GM10266 (cell line): ENCODE results near the gene TMIGD1.

Experiments used
- DNase-seq: peaks from one replicate; pipeline ENCODE4 v3.0.0; 2012; ENCODE audit errors: extremely low spot score
- TF ChIP-seq, protein P1 (sequence below): IDR thresholded peaks from 2 replicates; pipeline ENCODE4 v1.5.1; 2012; ENCODE audit warnings: mild to moderate bottlenecking, low read depth; ENCODE audit not compliant: control insufficient read depth, insufficient read depth; ENCODE audit errors: missing control alignments

Gene TMIGD1

DNA sequence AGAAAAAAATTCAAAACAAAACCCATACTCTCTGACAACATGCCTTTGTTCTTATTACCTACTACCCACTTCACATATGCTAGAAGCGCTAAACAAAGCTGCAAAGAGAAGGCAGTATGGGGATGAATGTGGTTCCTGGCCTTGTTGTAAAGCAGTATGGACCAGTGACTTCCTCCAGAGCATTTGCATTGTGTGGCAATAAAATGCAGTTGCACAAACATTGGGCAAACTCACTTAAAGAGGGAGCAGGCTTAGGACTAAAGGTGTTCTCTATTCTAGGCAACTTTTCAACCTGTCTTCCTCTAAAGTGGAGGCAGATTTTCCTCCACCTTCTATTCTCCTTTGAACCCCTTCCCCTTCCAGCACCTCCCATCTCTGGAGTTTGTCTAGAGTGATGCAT, 17.1 kb downstream of the TMIGD1 start:
- no peak for DNase-seq
- TF ChIP-seq, protein P1, sequence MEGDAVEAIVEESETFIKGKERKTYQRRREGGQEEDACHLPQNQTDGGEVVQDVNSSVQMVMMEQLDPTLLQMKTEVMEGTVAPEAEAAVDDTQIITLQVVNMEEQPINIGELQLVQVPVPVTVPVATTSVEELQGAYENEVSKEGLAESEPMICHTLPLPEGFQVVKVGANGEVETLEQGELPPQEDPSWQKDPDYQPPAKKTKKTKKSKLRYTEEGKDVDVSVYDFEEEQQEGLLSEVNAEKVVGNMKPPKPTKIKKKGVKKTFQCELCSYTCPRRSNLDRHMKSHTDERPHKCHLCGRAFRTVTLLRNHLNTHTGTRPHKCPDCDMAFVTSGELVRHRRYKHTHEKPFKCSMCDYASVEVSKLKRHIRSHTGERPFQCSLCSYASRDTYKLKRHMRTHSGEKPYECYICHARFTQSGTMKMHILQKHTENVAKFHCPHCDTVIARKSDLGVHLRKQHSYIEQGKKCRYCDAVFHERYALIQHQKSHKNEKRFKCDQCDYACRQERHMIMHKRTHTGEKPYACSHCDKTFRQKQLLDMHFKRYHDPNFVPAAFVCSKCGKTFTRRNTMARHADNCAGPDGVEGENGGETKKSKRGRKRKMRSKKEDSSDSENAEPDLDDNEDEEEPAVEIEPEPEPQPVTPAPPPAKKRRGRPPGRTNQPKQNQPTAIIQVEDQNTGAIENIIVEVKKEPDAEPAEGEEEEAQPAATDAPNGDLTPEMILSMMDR, result no peak

DNA sequence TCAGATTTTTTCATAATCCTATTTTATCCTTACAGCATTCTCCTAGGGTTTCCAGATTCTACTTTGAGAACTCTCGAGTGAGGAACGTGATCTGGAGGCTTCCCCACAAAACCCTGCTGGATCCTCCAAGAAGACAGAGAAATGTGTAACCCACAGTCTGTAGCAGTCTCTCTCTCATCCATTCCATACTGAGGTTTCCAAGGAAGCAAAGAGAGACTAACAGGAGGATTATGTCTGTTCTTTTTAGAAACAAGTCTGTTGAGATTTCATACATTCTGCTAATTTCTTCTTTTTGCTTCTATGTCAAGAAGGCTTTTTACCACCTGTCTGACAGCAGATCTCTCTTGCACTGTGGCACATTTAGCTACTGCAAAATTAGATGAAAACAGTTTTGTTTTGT, 18.8 kb downstream of the TMIGD1 start:
- DNase-seq, result no peak
- TF ChIP-seq, protein P1, result no peak

DNA sequence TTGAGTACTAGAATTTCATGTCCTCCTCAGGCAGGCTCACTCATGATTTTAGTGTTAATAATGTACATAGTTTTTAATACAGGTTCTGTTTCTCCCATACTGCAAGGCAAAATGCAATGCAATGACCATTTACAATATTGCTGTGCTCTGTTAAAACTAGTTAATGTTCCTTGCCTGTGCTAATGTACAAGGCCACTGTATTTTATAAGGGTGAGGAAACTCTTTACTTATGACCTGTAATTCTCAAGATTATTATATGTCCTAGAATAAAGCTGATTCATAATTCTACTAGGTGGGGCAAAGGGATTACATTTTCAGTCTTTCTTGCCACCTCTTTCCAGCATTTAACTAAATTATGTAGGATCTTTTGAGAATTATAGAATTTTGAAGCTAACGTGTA, 19.4 kb downstream of the TMIGD1 start:
- TF ChIP-seq, protein P1, result no peak
- DNase-seq, result no peak

DNA sequence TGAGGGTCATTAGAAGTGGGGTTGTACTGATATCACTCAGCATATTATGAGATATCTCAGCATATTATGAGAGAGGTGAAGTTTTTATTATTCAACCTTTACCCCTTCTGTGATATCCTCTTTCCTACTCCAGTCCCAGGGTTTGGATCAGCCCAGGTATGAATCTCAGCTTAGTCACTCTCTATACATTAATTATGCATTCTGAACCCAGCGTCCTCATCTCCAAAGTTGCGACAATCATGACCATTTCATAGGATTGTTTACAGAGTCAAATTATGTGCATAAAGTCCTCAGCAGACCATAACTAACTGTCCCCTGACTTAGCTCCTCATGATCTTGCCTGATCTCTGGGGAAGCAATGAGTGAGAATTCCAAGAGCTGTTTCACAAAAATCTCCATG, 21.6 kb downstream of the TMIGD1 start:
- TF ChIP-seq, protein P1, result no peak
- no peak for DNase-seq

DNA sequence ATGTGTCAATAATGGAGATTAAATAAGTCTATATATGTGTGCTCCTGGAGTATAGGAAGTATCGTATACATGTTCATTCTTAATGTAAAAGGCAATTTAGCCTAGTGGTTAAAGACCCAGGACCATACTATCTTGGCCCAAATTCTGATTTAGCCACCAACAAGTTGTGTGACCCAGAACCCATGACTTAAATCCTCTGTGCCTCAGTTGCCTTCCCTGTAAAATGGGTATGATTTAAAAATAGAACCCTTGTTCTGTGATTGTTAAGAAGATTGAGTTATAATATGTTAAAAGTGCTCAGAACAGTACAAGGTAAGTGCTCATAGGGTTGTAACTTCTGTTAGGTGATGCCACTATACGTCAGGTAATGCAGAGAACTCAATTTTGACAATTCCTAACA, 23.3 kb downstream of the TMIGD1 start:
- TF ChIP-seq, protein P1, result no peak
- no peak for DNase-seq

DNA sequence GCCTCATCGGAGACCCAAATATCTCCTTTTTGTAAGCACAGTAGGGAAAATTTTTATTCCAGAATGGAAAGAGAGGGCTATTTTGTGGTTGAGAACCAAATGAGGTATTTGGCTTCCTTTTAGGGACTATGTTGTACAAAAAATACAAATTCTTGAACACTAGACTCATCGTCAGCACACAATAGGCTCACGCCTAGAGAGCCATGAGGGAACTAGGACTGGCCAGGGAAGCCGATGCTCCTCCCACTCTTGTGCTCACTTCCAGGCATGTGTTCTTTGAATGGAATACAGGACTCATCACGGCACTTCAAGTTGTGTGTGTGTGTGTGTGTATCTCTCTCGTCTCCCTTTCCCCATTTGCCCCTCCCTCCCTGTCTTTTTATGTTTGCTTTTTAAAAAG, 24.3 kb downstream of the TMIGD1 start:
- no peak for DNase-seq
- TF ChIP-seq, protein P1, result no peak

DNA sequence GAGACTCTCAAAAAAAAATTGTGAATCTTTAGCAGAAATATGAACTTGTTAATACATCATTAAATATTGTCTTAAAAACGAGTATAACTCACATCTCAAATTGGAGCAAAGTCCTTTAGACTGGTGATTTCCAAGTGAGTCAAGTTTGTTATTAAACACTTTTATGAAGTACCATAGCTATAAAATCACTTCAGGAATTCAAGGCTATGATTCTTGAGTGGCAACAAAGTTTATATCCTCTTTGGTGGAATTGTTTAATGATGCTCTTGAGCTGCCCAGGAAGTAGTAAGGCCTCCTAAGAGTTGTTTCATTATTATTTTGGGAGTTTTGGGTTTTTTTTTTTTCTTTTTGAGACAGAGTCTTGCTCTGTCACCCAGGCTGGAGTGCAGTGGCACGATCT, 25.5 kb downstream of the TMIGD1 start:
- TF ChIP-seq, protein P1, result no peak
- DNase-seq, result no peak
